HG02759 (cell line): ENCODE results near the gene CIZ1.
A peak's percentile ranks its signal among the peaks of the same experiment; 100 is the strongest.

Source experiments
- ATAC-seq: cut with Tn5 transposase; IDR thresholded peaks from one replicate; pipeline ENCODE4 v1.9.1; 2021; ENCODE audit warnings: mild to moderate bottlenecking, moderate library complexity; ENCODE audit not compliant: unreplicated experiment

Gene CIZ1

GRCh38 chr9:128127990-128128835 lies 63.2 kb downstream of the CIZ1 start:
- ATAC-seq = peak; percentile 65

GRCh38 chr9:128127568-128127989 lies 63.8 kb downstream of the CIZ1 start, which contains the start of gene PTGES2:
PTGES2 (minus strand) TSS chr9:128127729; CDS start chr9:128127717, 12 bp downstream.
- peak; percentile 69 for ATAC-seq

- no peak for ATAC-seq
Measured at GRCh38 chr9:128125580-128126354, 65.6 kb downstream of the CIZ1 start.

- no peak for ATAC-seq
Measured at GRCh38 chr9:128124873-128125579, 66.3 kb downstream of the CIZ1 start.

GRCh38 chr9:128124451-128124850 lies 66.9 kb downstream of the CIZ1 start:
- no peak for ATAC-seq

- no peak for ATAC-seq
Measured at GRCh38 chr9:128123451-128124080, 67.8 kb downstream of the CIZ1 start.

- ATAC-seq = no peak
Measured at GRCh38 chr9:128122809-128123175, 68.6 kb downstream of the CIZ1 start.

GRCh38 chr9:128121924-128122808 lies 69.2 kb downstream of the CIZ1 start:
- no peak for ATAC-seq

- ATAC-seq = no peak
Measured at GRCh38 chr9:128121466-128121810, 69.9 kb downstream of the CIZ1 start.

- ATAC-seq = no peak
Measured at GRCh38 chr9:128120741-128121465, 70.5 kb downstream of the CIZ1 start.

GRCh38 chr9:128120061-128120740 lies 71.2 kb downstream of the CIZ1 start:
- ATAC-seq = no peak

GRCh38 chr9:128118971-128119665 lies 72.3 kb downstream of the CIZ1 start:
- ATAC-seq = no peak

- no peak for ATAC-seq
Measured at GRCh38 chr9:128118472-128118857, 72.9 kb downstream of the CIZ1 start.

GRCh38 chr9:128117613-128118471 lies 73.5 kb downstream of the CIZ1 start:
- ATAC-seq = no peak

GRCh38 chr9:128116104-128117083 lies 75.0 kb downstream of the CIZ1 start:
- ATAC-seq = no peak
